ENCODE data around the gene CCDC71L. TPM values are rescaled to one million over a fixed set of nuclear protein-coding genes. Genes with fewer than 3 reads are reported as not detected.

Gene CCDC71L
- total RNA-seq, 1 donor from 2014 or later: 20.3 TPM

DNA sequence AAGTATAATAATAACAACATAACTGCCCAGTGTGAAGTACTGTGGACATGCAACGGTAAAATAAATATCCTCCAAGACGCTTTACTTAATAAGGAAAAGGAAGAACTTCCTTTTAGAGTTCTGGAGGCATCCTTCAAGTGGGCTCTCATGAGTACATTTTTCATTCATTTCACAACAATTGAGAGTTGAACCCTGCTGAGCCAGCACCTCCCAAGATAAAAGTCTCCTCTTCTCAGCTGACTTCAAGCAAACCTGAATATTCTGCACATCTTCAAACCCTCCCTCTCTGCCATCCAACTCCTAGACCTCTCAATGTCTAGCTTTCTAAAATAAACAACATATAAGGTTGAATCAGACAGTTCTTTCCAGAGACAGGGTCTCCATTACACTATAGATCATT lies 7.5 kb downstream of the CCDC71L start:
- no peaks in the 10 kb centered on the region for H3K9me3 Mint-ChIP-seq (ENCODE audit: low read depth)
- no peak for DNase-seq (ENCODE audit: low spot score, unreplicated experiment)
- TF ChIP-seq, protein P1, sequence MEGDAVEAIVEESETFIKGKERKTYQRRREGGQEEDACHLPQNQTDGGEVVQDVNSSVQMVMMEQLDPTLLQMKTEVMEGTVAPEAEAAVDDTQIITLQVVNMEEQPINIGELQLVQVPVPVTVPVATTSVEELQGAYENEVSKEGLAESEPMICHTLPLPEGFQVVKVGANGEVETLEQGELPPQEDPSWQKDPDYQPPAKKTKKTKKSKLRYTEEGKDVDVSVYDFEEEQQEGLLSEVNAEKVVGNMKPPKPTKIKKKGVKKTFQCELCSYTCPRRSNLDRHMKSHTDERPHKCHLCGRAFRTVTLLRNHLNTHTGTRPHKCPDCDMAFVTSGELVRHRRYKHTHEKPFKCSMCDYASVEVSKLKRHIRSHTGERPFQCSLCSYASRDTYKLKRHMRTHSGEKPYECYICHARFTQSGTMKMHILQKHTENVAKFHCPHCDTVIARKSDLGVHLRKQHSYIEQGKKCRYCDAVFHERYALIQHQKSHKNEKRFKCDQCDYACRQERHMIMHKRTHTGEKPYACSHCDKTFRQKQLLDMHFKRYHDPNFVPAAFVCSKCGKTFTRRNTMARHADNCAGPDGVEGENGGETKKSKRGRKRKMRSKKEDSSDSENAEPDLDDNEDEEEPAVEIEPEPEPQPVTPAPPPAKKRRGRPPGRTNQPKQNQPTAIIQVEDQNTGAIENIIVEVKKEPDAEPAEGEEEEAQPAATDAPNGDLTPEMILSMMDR (IDR thresholded peaks at IDR 0.05; ENCODE audit: unreplicated experiment): no peak
- H3K4me3 Mint-ChIP-seq (ENCODE audit: low read depth): no peak overlapping the region
- H3K27me3 Mint-ChIP-seq: peaks cover 9% of the 10 kb centered on the region
- H3K4me1 Mint-ChIP-seq (ENCODE audit: low read depth): peaks cover 4% of the 10 kb centered on the region
- H3K36me3 Mint-ChIP-seq (ENCODE audit: insufficient read depth): no peaks in the 10 kb centered on the region
- H3K27ac Mint-ChIP-seq: no peak overlapping the region

- H3K36me3 Mint-ChIP-seq (ENCODE audit: insufficient read depth): no peaks in the 10 kb centered on the region
- TF ChIP-seq, protein P1 (IDR thresholded peaks at IDR 0.05; ENCODE audit: unreplicated experiment): no peak
- DNase-seq (ENCODE audit: low spot score, unreplicated experiment): no peak
- H3K9me3 Mint-ChIP-seq (ENCODE audit: low read depth): no peaks in the 10 kb centered on the region
- peaks cover 9% of the 10 kb centered on the region for H3K27me3 Mint-ChIP-seq
- H3K4me1 Mint-ChIP-seq (ENCODE audit: low read depth): peaks cover 3% of the 10 kb centered on the region
- H3K4me3 Mint-ChIP-seq (ENCODE audit: low read depth): no peak overlapping the region
- no peak overlapping the region for H3K27ac Mint-ChIP-seq
These were observed 8.0 kb downstream of the CCDC71L start for GRCh38 chr7:106652909-106653308.

DNA sequence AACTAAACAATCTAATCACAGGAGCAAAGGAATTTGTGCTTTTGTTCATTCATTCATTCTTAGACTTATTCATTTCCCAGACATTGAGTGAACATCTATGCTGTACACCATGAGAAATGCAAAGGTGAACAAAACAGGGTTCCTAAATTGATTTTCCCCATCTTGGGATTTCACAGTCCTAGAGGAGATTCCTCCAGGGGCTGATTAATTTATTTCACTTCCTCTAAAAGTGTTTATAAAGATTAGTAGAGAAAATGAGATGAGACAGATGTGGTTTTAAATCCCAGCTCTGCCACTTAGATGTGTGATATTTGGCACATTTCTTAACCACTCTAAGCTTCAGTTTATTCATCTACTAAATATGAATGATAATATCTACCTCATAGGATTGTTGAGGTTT lies 8.9 kb downstream of the CCDC71L start:
- Mint-ChIP-seq H3K9me3 (ENCODE audit: low read depth) (no peaks in the 10 kb centered on the region), H3K4me3 (ENCODE audit: low read depth) (no peak overlapping the region), H3K27me3 (peaks cover 9% of the 10 kb centered on the region), H3K36me3 (ENCODE audit: insufficient read depth) (no peaks in the 10 kb centered on the region), H3K27ac (no peak overlapping the region), H3K4me1 (ENCODE audit: low read depth) (peaks cover 1% of the 10 kb centered on the region)
- TF ChIP-seq, protein P1 (IDR thresholded peaks at IDR 0.05; ENCODE audit: unreplicated experiment): no peak
- DNase-seq (ENCODE audit: low spot score, unreplicated experiment): no peak

DNA sequence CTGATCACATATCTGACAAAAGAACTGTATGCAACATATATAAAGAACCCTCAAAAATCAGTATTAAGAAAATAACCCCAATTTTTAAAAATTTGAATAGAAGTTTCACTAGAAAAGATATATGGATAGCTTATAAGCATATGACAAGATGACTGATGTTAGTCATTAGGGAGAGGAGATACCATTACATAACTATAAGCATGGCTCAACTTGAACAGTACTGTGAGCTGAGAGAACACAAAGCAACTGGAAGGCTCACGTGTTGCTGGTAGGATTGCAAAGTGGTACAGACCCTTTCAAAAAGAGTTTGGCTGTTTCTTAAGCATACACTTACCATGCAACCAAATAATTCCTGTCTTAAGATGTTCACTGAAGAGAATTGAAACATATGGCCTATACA lies 14.7 kb downstream of the CCDC71L start:
- no peaks in the 10 kb centered on the region for H3K9me3 Mint-ChIP-seq (ENCODE audit: low read depth)
- no peak overlapping the region for H3K27ac Mint-ChIP-seq
- no peaks in the 10 kb centered on the region for H3K36me3 Mint-ChIP-seq (ENCODE audit: insufficient read depth)
- TF ChIP-seq, protein P1 (IDR thresholded peaks at IDR 0.05; ENCODE audit: unreplicated experiment): no peak
- H3K4me1 Mint-ChIP-seq (ENCODE audit: low read depth): no peaks in the 10 kb centered on the region
- DNase-seq (ENCODE audit: low spot score, unreplicated experiment): no peak
- H3K27me3 Mint-ChIP-seq: no peaks in the 10 kb centered on the region
- no peak overlapping the region for H3K4me3 Mint-ChIP-seq (ENCODE audit: low read depth)

DNA sequence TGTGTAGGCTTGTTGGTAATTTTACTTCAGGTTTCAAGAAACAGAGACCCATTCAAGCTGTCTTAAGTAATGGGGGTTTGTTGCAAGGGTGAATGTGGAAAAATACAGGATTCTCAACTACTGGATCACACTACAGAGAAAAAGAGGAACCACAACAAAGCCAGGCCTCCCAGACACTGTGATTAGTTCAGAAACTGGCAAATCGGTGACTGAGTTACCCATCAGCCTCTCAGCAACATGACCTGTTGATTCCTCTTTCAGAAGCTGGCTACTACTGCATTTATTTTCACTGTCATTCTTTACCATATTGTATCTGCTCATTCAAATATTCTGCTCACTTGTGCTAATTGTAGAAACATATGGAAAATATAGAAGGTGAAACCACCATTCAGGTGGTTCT lies 16.0 kb downstream of the CCDC71L start:
- no peaks in the 10 kb centered on the region for H3K4me1 Mint-ChIP-seq (ENCODE audit: low read depth)
- TF ChIP-seq, protein P1 (IDR thresholded peaks at IDR 0.05; ENCODE audit: unreplicated experiment): no peak
- no peak for DNase-seq (ENCODE audit: low spot score, unreplicated experiment)
- no peaks in the 10 kb centered on the region for H3K9me3 Mint-ChIP-seq (ENCODE audit: low read depth)
- H3K27ac Mint-ChIP-seq: no peak overlapping the region
- H3K27me3 Mint-ChIP-seq: no peaks in the 10 kb centered on the region
- no peak overlapping the region for H3K4me3 Mint-ChIP-seq (ENCODE audit: low read depth)
- H3K36me3 Mint-ChIP-seq (ENCODE audit: insufficient read depth): no peaks in the 10 kb centered on the region
